Transverse colon (tissue), 4 donors: ENCODE measurements around the gene QSER1.

ENCODE experiments used
- POLR2A ChIP-seq: fragments of 450-650 bp; IDR thresholded peaks from one replicate; pipeline ENCODE4 v1.6.1; 2016; ENCODE audit warnings: antibody characterized with exemption, mild to moderate bottlenecking, moderate library complexity
- POLR2AphosphoS5 ChIP-seq, 3 donors: sonication (generic); formaldehyde crosslinking; IDR thresholded peaks; one replicate each; pipeline ENCODE4 v1.6.1; 2016; ENCODE audit warnings: antibody characterized with exemption in 3 of 3
- TF ChIP-seq, protein P1 (sequence below), 5 experiments: fragments of 200-600 bp in 3 of 5; fragments of 450-650 bp in 2 of 5; sonication (generic) in 3 of 5; IDR thresholded peaks; 1 replicate in 2 of 5; 2 replicates in 3 of 5; pipeline ENCODE4 v1.5.1; 2016 to 2017; ENCODE audit warnings: antibody characterized with exemption in 5 of 5, inconsistent platforms in 3 of 5, mild to moderate bottlenecking in 2 of 5, moderate library complexity in 1 of 5

DNA sequence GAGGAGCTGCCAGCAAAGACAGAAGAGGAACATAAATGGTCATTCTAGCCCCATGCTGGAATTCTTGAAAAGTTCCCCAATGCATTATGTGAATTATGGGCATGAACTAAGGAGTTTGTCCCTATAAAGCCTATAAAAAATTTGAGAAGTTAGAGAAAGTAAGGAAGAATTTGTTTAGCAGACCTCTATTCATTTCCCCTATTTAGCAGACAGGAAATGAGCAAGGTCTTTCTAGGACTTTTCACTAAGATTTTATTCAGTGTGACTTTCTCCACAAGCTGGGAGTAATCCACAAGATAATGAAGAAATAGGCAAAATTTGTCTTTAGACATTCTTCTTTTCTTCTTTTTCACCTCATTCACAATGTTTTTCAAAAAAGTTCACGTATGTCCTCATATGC is 42.9 kb upstream of the QSER1 start:
- TF ChIP-seq, protein P1, sequence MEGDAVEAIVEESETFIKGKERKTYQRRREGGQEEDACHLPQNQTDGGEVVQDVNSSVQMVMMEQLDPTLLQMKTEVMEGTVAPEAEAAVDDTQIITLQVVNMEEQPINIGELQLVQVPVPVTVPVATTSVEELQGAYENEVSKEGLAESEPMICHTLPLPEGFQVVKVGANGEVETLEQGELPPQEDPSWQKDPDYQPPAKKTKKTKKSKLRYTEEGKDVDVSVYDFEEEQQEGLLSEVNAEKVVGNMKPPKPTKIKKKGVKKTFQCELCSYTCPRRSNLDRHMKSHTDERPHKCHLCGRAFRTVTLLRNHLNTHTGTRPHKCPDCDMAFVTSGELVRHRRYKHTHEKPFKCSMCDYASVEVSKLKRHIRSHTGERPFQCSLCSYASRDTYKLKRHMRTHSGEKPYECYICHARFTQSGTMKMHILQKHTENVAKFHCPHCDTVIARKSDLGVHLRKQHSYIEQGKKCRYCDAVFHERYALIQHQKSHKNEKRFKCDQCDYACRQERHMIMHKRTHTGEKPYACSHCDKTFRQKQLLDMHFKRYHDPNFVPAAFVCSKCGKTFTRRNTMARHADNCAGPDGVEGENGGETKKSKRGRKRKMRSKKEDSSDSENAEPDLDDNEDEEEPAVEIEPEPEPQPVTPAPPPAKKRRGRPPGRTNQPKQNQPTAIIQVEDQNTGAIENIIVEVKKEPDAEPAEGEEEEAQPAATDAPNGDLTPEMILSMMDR (IDR thresholded peaks at IDR 0.05) = no peak
- TF ChIP-seq POLR2AphosphoS5 (IDR thresholded peaks at IDR 0.05) (no peak), POLR2A (no peak)
